Stimulated activated CD4-positive, alpha-beta T cell treated with anti-CD3 and anti-CD28 coated beads, Interleukin-1b, Interleukin-23, amount 100 ng/mL, for 48 hours (primary cell): ENCODE measurements around the gene ANO1.
"Not testable (repeated sequence)": the region's sequence is repeated elsewhere in the genome, so short reads cannot be mapped to it uniquely, and the experiment has no call there.

ENCODE experiments used
- DNase-seq: peaks from one replicate; pipeline ENCODE4 v3.0.0-alpha.2; 2020

The ANO1 gene

GRCh38 chr11:70200212-70200844, 122.2 kb downstream of the ANO1 start:
- no peak for DNase-seq

- not testable (repeated sequence) for DNase-seq
Observed at GRCh38 chr11:70201047-70201446, 122.9 kb downstream of the ANO1 start.

- DNase-seq = no peak
Observed at GRCh38 chr11:70201882-70202861, 124.1 kb downstream of the ANO1 start.

GRCh38 chr11:70202920-70203750, 125.0 kb downstream of the ANO1 start, which contains the start of gene FADD:
Gene FADD (plus strand): TSS chr11:70203296. CDS start chr11:70203460, 164 bp downstream.
- peak; percentile 90 for DNase-seq

- peak; percentile 89 for DNase-seq
Observed at GRCh38 chr11:70203751-70204465, 125.8 kb downstream of the ANO1 start.

GRCh38 chr11:70204466-70204799, 126.3 kb downstream of the ANO1 start:
- DNase-seq = peak; percentile 23

GRCh38 chr11:70205049-70205725, 127.1 kb downstream of the ANO1 start:
- DNase-seq = no peak

- DNase-seq = no peak
Observed at GRCh38 chr11:70205766-70206165, 127.6 kb downstream of the ANO1 start.

- DNase-seq = no peak
Observed at GRCh38 chr11:70206226-70206981, 128.3 kb downstream of the ANO1 start.

GRCh38 chr11:70206982-70207376, 128.9 kb downstream of the ANO1 start:
- no peak for DNase-seq

- DNase-seq = no peak
Observed at GRCh38 chr11:70207531-70208131, 129.5 kb downstream of the ANO1 start.

- DNase-seq = no peak
Observed at GRCh38 chr11:70209391-70209912, 131.3 kb downstream of the ANO1 start.

GRCh38 chr11:70210051-70210501, 132.0 kb downstream of the ANO1 start:
- no peak for DNase-seq

GRCh38 chr11:70210530-70210929, 132.4 kb downstream of the ANO1 start:
- DNase-seq = no peak

- DNase-seq = no peak
Observed at GRCh38 chr11:70212227-70212811, 134.2 kb downstream of the ANO1 start.

GRCh38 chr11:70217388-70217787, 139.3 kb downstream of the ANO1 start:
- not testable (repeated sequence) for DNase-seq

GRCh38 chr11:70218076-70218475, 140.0 kb downstream of the ANO1 start:
- DNase-seq = not testable (repeated sequence)

GRCh38 chr11:70220136-70220535, 142.0 kb downstream of the ANO1 start:
- no peak for DNase-seq

- no peak for DNase-seq
Observed at GRCh38 chr11:70220920-70221319, 142.8 kb downstream of the ANO1 start.

- DNase-seq = no peak
Observed at GRCh38 chr11:70225681-70226177, 147.6 kb downstream of the ANO1 start.
